SH-SY5Y (cell line): ENCODE results near the gene SPRED2.

ENCODE experiments used
- GATA2 ChIP-seq: IDR thresholded peaks from 2 replicates; pipeline ENCODE4 v1.6.1; 2011; ENCODE audit warnings: mild to moderate bottlenecking, low read depth, low read length
- GATA3 ChIP-seq: IDR thresholded peaks from 2 replicates; pipeline ENCODE4 v1.6.1; 2011; ENCODE audit warnings: low read depth, mild to moderate bottlenecking, low read length, moderate library complexity

GRCh38 chr2:65392609-65393008, 39.8 kb downstream of the SPRED2 start:
- TF ChIP-seq GATA2 (no peak), GATA3 (no peak)
